Thyroid gland (tissue), 4 donors: Measurements from ENCODE around the gene TENM3. TPM values are rescaled to one million over a fixed set of nuclear protein-coding genes. Genes with fewer than 3 reads are reported as not detected.
"Not testable (repeated sequence)": the region's sequence is repeated elsewhere in the genome, so short reads cannot be mapped to it uniquely, and the experiment has no call there.

Experiments
- DNase-seq, 2 donors: peaks; one replicate each; pipeline ENCODE4 v3.0.0-alpha.2; 2019
- H3K27ac ChIP-seq, 3 donors: fragments of 200-600 bp; sonication (generic); 1 replicate in 2 of 3; 2 replicates in 1 of 3; pipeline ENCODE4 v1.5.1; 2016 to 2019; ENCODE audit warnings: mild to moderate bottlenecking in 1 of 3, moderate library complexity in 1 of 3
- H3K27me3 ChIP-seq: fragments of 200-600 bp; sonication (generic); one replicate; pipeline ENCODE4 v1.5.1; 2019
- H3K36me3 ChIP-seq, 2 donors: fragments of 200-600 bp; sonication (generic); one replicate each; pipeline ENCODE4 v1.5.1; 2016 to 2019
- H3K4me1 ChIP-seq, 2 donors: fragments of 200-600 bp; sonication (generic); one replicate each; pipeline ENCODE4 v1.5.1; 2017 to 2019
- H3K4me3 ChIP-seq, 3 donors: fragments of 200-600 bp; sonication (generic); replicated peaks in 1 of 3; 1 replicate in 2 of 3; 2 replicates in 1 of 3; pipeline ENCODE4 v1.5.1; 2016; ENCODE audit warnings: mild to moderate bottlenecking in 1 of 3
- H3K9me3 ChIP-seq: fragments of 200-600 bp; sonication (generic); one replicate; pipeline ENCODE4 v1.5.1; 2017
- CTCF ChIP-seq, 6 experiments: fragments of 200-600 bp in 3 of 6; fragments of 450-650 bp in 3 of 6; sonication (generic) in 3 of 6; IDR thresholded peaks; one replicate each; pipeline ENCODE4 v1.5.1; 2016 to 2019; ENCODE audit warnings: antibody characterized with exemption in 6 of 6, mild to moderate bottlenecking in 2 of 6, inconsistent platforms in 1 of 6, moderate library complexity in 1 of 6
- POLR2A ChIP-seq, 2 donors: fragments of 450-650 bp; IDR thresholded peaks; one replicate each; pipeline ENCODE4 v1.6.1; 2017; ENCODE audit warnings: antibody characterized with exemption in 2 of 2, mild to moderate bottlenecking in 2 of 2, moderate library complexity in 1 of 2
- WGBS, 2 donors: methylation state at CpG; one replicate each; pipeline ENCODE4 v1.1.5; 2017; 5-methylcytosine and 5-hydroxymethylcytosine counted together
- intact Hi-C: fragments of 100-400 bp; cut with DNase I; formaldehyde crosslinking; loops from one replicate; pipeline ENCODE4 v1.15.1; 2023
- total RNA-seq, 4 donors: library from RNA; depleted of rRNA; stranded (reverse); fragments of >200 nt; gene quantifications; one replicate each; pipeline ENCODE4 v1.2.3, GENCODE V29; 2016

Gene TENM3
- total RNA-seq, 4 donors from 2014 or later, result 41.8 to 82.2 (median 68.1) TPM

GRCh38 chr4:182238355-182238931 is 4.8 kb upstream of the TENM3 start:
- intact Hi-C loops, result no loop called here
- Histone ChIP-seq H3K27ac (no peak overlapping the region), H3K4me1 (no peaks in the 10 kb centered on the region), H3K9me3 (no peaks in the 10 kb centered on the region), H3K27me3 (no peaks in the 10 kb centered on the region), H3K4me3 (no peak overlapping the region), H3K36me3 (no peaks in the 10 kb centered on the region)
- 71 to 76% methylated on average over 9 of the region's 9 CpGs for WGBS, 2 donors
- no peak for DNase-seq
- TF ChIP-seq POLR2A (IDR thresholded peaks at IDR 0.05) (no peak), CTCF (IDR thresholded peaks at IDR 0.05) (no peak)

- H3K4me1 ChIP-seq, result no peaks in the 10 kb centered on the region
- H3K27me3 ChIP-seq, result no peaks in the 10 kb centered on the region
- H3K9me3 ChIP-seq, result no peaks in the 10 kb centered on the region
- no peak for DNase-seq
- intact Hi-C loops, result no loop called here
- H3K4me3 ChIP-seq, result no peak overlapping the region
- no peak overlapping the region for H3K27ac ChIP-seq
- no peak for TF ChIP-seq CTCF (IDR thresholded peaks at IDR 0.05)
- no peak for TF ChIP-seq POLR2A (IDR thresholded peaks at IDR 0.05)
- WGBS, 2 donors, result 60 to 61% methylated on average over 18 of the region's 18 CpGs
- no peaks in the 10 kb centered on the region for H3K36me3 ChIP-seq
Measured at GRCh38 chr4:182240161-182241130, 2.8 kb upstream of the TENM3 start.

- WGBS, 2 donors, result 96% methylated on average over 4 of the region's 4 CpGs
- DNase-seq, H3K27ac ChIP-seq, H3K36me3 ChIP-seq, H3K9me3 ChIP-seq, H3K4me3 ChIP-seq, intact Hi-C loops, H3K27me3 ChIP-seq, H3K4me1 ChIP-seq: not testable (repeated sequence)
Measured at GRCh38 chr4:182242260-182242659, 942 bp upstream of the TENM3 start.

GRCh38 chr4:182242787-182243186 is 415 bp upstream of the TENM3 start:
- 94 to 98% methylated on average over 6 of the region's 6 CpGs for WGBS, 2 donors
- Histone ChIP-seq H3K4me1 (no peaks in the 10 kb centered on the region), H3K9me3 (no peaks in the 10 kb centered on the region), H3K27ac (no peak overlapping the region), H3K36me3 (no peaks in the 10 kb centered on the region), H3K27me3 (no peaks in the 10 kb centered on the region), H3K4me3 (no peak overlapping the region)
- TF ChIP-seq POLR2A (IDR thresholded peaks at IDR 0.05), result no peak
- no peak for TF ChIP-seq CTCF (IDR thresholded peaks at IDR 0.05)
- intact Hi-C loops, result no loop called here
- DNase-seq, result no peak

GRCh38 chr4:182245041-182245440 is 1.8 kb downstream of the TENM3 start:
- DNase-seq, result no peak
- TF ChIP-seq CTCF (IDR thresholded peaks at IDR 0.05), result no peak
- no peak for TF ChIP-seq POLR2A (IDR thresholded peaks at IDR 0.05)
- H3K9me3 ChIP-seq, result no peaks in the 10 kb centered on the region
- no peak overlapping the region for H3K27ac ChIP-seq
- no peaks in the 10 kb centered on the region for H3K27me3 ChIP-seq
- intact Hi-C loops, result no loop called here
- no peaks in the 10 kb centered on the region for H3K4me1 ChIP-seq
- WGBS, 2 donors, result 70 to 73% methylated on average over 2 of the region's 2 CpGs
- no peaks in the 10 kb centered on the region for H3K36me3 ChIP-seq
- no peak overlapping the region for H3K4me3 ChIP-seq
